NK-92 treated with Interleukin-12 subunit alpha and Interleukin-12 subunit beta, amount 100 ng/mL, for 24 hours (cell line): Measurements from ENCODE around the gene IPCEF1.

Source experiments
- DNase-seq: peaks from one replicate; lab custom pipeline; 2025; lab: John Stamatoyannopoulos, UW

IPCEF1 gene

GRCh38 chr6:154292855-154293519 lies 63.6 kb downstream of the IPCEF1 start:
- DNase-seq = no peak

GRCh38 chr6:154292066-154292465 lies 64.5 kb downstream of the IPCEF1 start:
- DNase-seq = no peak

- DNase-seq = no peak
Observed at GRCh38 chr6:154289818-154290508, 66.6 kb downstream of the IPCEF1 start.

GRCh38 chr6:154285826-154286225 lies 70.8 kb downstream of the IPCEF1 start:
- no peak for DNase-seq

- DNase-seq = no peak
Observed at GRCh38 chr6:154284313-154284853, 72.2 kb downstream of the IPCEF1 start.

- no peak for DNase-seq
Observed at GRCh38 chr6:154280521-154280920, 76.1 kb downstream of the IPCEF1 start.

- DNase-seq = no peak
Observed at GRCh38 chr6:154277629-154278017, 79.0 kb downstream of the IPCEF1 start.

- no peak for DNase-seq
Observed at GRCh38 chr6:154276810-154277628, 79.6 kb downstream of the IPCEF1 start.

GRCh38 chr6:154274168-154274567 lies 82.4 kb downstream of the IPCEF1 start:
- DNase-seq = no peak

GRCh38 chr6:154268486-154268885 lies 88.1 kb downstream of the IPCEF1 start:
- DNase-seq = no peak

- no peak for DNase-seq
Observed at GRCh38 chr6:154267508-154268106, 89.0 kb downstream of the IPCEF1 start.

- no peak for DNase-seq
Observed at GRCh38 chr6:154266560-154267099, 90.0 kb downstream of the IPCEF1 start.

GRCh38 chr6:154261688-154262397 lies 94.8 kb downstream of the IPCEF1 start:
- DNase-seq = no peak

- no peak for DNase-seq
Observed at GRCh38 chr6:154258064-154258757, 98.4 kb downstream of the IPCEF1 start.

GRCh38 chr6:154257067-154257466 lies 99.5 kb downstream of the IPCEF1 start:
- DNase-seq = no peak

GRCh38 chr6:154252678-154253077 lies 103.9 kb downstream of the IPCEF1 start:
- DNase-seq = no peak

- no peak for DNase-seq
Observed at GRCh38 chr6:154251116-154251515, 105.5 kb downstream of the IPCEF1 start.

- peak; percentile 46 for DNase-seq
Observed at GRCh38 chr6:154249499-154250298, 106.9 kb downstream of the IPCEF1 start.

- DNase-seq = peak; percentile 21
Observed at GRCh38 chr6:154247119-154247861, 109.3 kb downstream of the IPCEF1 start.
